Measurements from ENCODE around the gene UNC80. TPM values are rescaled to one million over a fixed set of nuclear protein-coding genes. Genes with fewer than 3 reads are reported as not detected.

UNC80 gene
- polyA plus RNA-seq, 3 donors, result 1.4 to 2.1 (median 2.0) TPM

Other genes starting within 250 kb of the UNC80 start
- gene RPE, start 230.8 kb downstream of the UNC80 start, polyA plus RNA-seq (ENCODE audit: insufficient read length in 3 of 3), result 10 to 100 TPM; 56.9 to 66.8 (median 64.4) TPM

Measured in renal cortex interstitium (tissue), 3 donors.